HUES6 (cell line): Measurements from ENCODE around the gene GDPGP1.

Source experiments
- H3K27ac ChIP-seq: 2 replicates; pipeline ENCODE4 v1.7.0; 2013; ENCODE audit warnings: low read depth, mild to moderate bottlenecking, low read length, inconsistent platforms
- H3K27me3 ChIP-seq: 2 replicates; pipeline ENCODE4 v1.6.1; 2013; ENCODE audit warnings: low read length; ENCODE audit not compliant: control insufficient read depth, insufficient read depth
- H3K36me3 ChIP-seq: 2 replicates; pipeline ENCODE4 v1.6.1; 2013; ENCODE audit warnings: low read length; ENCODE audit not compliant: control insufficient read depth, insufficient read depth
- H3K4me1 ChIP-seq: 2 replicates; pipeline ENCODE4 v1.6.1; 2013; ENCODE audit warnings: low read length; ENCODE audit not compliant: control insufficient read depth, insufficient read depth
- H3K4me3 ChIP-seq: 2 replicates; pipeline ENCODE4 v1.5.1; 2013; ENCODE audit warnings: low read depth, low read length
- H3K9ac ChIP-seq: one replicate; pipeline ENCODE4 v1.6.1; 2013; ENCODE audit warnings: mild to moderate bottlenecking, low read length
- H3K9me3 ChIP-seq: 2 replicates; pipeline ENCODE4 v1.6.1; 2013; ENCODE audit warnings: low read depth, low read length; ENCODE audit not compliant: control insufficient read depth, insufficient read depth

Gene GDPGP1

DNA sequence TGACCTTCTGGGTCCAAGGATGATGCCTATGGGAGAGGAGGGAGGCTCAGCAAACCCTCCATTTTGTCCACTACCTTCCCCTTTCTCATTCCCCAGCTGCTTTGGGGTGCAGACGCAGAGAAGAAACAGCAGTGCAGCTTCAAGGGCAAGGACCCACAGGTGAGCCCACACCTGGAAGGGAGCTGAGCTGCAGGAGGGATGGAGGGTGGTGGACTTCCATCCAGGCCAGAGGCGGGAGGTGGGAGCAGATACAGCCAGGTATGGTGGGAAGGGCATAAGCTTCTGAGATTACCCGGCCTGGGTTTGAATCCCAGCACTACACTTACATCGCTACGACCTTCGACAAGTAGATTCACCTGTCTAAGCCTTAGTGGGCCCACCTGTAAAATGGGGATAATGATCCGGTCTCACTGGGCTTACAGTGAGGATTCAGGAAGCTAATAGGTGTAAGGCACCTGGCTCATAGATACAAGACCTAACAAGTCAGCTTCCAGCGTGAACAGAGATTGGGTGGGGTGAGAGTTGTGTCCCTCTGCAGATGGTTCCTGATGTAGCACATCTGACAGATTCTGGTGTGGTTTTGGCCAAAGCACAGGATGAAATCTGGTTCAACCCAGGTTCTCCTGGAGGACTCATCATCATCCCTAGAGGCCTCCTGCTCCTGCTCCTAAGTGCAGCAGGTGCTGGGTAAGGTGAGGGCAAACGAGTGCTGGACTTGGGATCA lies 16.2 kb upstream of the GDPGP1 start:
- Histone ChIP-seq H3K27me3 (no peaks in the 10 kb centered on the region), H3K36me3 (peaks cover 15% of the 10 kb centered on the region), H3K9ac (no peak overlapping the region), H3K4me3 (no peak overlapping the region), H3K4me1 (peaks cover 13% of the 10 kb centered on the region; the same call in 1 of the 2 replicates), H3K27ac (no peak overlapping the region), H3K9me3 (no peaks in the 10 kb centered on the region)

DNA sequence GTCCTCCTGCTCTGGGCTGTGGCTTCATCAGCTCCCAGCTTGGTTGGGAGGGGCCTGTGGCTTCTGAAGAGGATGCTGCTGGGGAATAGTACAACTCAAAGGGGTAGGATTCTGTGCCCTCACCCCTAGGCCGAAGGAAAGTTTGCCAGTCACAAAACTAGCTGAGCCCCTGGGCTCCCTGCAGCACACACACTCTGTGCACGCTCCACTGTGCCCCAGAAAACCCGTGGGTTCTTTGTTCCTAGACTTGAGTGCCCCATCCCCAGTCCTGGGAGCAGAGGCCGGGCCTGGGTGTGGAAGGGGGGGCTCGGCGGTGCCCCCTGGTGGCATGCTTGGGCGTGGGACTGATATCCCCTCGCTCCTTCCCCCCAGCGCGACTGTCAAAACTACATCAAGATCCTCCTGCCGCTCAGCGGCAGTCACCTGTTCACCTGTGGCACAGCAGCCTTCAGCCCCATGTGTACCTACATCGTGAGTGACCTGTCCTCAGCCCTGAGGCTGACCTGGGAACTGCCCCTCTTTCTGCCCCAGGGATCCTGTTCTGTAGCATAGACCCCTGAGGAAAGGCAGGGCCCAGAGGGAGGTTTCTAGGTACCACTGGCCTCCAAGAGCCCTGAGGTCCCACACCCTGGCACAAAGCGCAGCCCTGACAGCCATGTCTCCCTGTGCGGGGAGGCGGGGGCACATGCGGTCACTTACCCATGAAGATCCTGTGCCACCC lies 14.4 kb upstream of the GDPGP1 start:
- H3K36me3 ChIP-seq, result peaks cover 32% of the 10 kb centered on the region
- H3K27ac ChIP-seq, result no peak overlapping the region
- H3K27me3 ChIP-seq, result no peaks in the 10 kb centered on the region
- H3K4me1 ChIP-seq, result peaks cover 7% of the 10 kb centered on the region; the same call in 1 of the 2 replicates
- no peak overlapping the region for H3K4me3 ChIP-seq
- no peaks in the 10 kb centered on the region for H3K9me3 ChIP-seq
- no peak overlapping the region for H3K9ac ChIP-seq

DNA sequence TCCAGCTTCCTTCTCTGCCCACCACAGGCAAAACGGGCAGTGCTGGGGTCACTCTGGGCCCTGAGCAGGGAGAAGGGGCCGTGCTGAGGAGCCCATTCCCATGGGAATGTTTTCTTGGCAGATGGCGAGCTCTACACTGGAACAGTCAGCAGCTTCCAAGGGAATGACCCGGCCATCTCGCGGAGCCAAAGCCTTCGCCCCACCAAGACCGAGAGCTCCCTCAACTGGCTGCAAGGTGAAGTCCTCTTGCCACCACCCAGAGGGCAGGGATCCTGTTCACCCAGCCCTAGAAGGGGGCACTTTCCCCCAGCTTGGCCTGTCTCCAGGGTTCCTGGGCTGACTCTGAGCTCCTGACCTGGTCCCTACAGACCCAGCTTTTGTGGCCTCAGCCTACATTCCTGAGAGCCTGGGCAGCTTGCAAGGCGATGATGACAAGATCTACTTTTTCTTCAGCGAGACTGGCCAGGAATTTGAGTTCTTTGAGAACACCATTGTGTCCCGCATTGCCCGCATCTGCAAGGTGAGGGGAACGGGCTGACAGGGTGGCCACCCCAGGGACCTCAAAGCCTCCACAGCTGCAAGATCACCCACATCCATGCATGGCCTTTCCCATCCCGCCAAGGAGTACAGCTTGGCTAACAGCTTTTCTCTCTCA lies 12.6 kb upstream of the GDPGP1 start:
- Histone ChIP-seq H3K9me3 (no peaks in the 10 kb centered on the region), H3K27ac (no peak overlapping the region), H3K27me3 (no peaks in the 10 kb centered on the region), H3K9ac (no peak overlapping the region), H3K4me1 (peaks cover 7% of the 10 kb centered on the region; the same call in 1 of the 2 replicates), H3K4me3 (no peak overlapping the region), H3K36me3 (peaks cover 49% of the 10 kb centered on the region)

DNA sequence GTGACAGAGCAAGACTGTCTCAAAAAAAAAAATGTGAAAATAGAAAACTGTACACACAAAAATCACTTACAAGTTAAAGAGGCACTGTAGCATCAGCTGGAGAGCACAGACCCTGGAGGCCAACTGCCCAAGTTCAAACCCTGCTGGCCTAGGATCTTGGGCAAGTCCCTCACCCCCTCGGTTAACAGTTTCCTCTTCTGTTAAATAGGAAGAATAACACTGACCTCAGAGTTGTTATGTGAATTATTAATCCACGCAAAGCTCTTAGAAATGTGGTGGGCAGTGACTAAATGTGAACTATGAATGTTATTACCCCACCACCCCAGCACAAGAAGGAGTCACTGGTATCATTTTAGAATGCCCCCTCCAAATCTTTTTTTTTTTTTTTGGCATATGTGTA lies 11.5 kb upstream of the GDPGP1 start:
- Histone ChIP-seq H3K27ac (no peak overlapping the region), H3K36me3 (peaks cover 55% of the 10 kb centered on the region), H3K9me3 (no peaks in the 10 kb centered on the region), H3K9ac (no peak overlapping the region), H3K4me3 (no peak overlapping the region), H3K27me3 (no peaks in the 10 kb centered on the region), H3K4me1 (peaks cover 7% of the 10 kb centered on the region; the same call in 1 of the 2 replicates)

DNA sequence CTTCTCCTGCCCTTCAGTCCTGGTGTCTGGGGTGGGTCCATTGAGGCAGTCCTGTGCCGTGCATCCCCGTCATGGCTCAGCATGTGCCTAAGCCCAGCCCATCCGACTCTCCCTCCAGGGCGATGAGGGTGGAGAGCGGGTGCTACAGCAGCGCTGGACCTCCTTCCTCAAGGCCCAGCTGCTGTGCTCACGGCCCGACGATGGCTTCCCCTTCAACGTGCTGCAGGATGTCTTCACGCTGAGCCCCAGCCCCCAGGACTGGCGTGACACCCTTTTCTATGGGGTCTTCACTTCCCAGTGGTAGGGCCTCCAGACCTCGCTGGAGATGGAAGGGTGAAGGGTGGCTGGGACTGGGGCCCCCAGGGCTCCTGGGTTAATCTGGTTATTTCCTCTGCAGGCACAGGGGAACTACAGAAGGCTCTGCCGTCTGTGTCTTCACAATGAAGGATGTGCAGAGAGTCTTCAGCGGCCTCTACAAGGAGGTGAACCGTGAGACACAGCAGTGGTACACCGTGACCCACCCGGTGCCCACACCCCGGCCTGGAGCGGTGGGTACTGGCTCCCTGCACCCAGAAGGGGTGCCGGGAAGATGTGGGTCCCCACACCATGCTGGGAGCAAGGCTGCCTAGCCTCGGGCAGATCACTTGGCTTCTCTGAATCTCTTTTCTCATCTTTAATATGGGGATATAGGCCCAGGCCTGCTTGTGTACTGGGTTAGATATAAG lies 10.4 kb upstream of the GDPGP1 start:
- no peaks in the 10 kb centered on the region for H3K27me3 ChIP-seq
- no peak overlapping the region for H3K4me3 ChIP-seq
- peaks cover 7% of the 10 kb centered on the region; the same call in 1 of the 2 replicates for H3K4me1 ChIP-seq
- H3K36me3 ChIP-seq, result peaks cover 58% of the 10 kb centered on the region
- no peak overlapping the region for H3K9ac ChIP-seq
- H3K9me3 ChIP-seq, result no peaks in the 10 kb centered on the region
- no peak overlapping the region for H3K27ac ChIP-seq

DNA sequence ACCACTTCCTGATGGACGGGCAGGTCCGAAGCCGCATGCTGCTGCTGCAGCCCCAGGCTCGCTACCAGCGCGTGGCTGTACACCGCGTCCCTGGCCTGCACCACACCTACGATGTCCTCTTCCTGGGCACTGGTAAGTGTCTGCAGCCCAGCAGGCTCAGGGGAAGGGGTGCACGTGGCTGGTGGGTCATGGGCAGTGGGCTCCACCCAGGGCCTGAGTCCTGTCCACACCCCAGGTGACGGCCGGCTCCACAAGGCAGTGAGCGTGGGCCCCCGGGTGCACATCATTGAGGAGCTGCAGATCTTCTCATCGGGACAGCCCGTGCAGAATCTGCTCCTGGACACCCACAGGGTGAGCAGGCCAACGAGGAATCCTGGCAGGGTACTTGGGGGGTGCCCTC lies 9.0 kb upstream of the GDPGP1 start:
- Histone ChIP-seq H3K27me3 (no peaks in the 10 kb centered on the region), H3K4me1 (peaks cover 4% of the 10 kb centered on the region; the same call in 1 of the 2 replicates), H3K9ac (no peak overlapping the region), H3K9me3 (no peaks in the 10 kb centered on the region), H3K4me3 (no peak overlapping the region), H3K27ac (no peak overlapping the region), H3K36me3 (peaks cover 72% of the 10 kb centered on the region)

DNA sequence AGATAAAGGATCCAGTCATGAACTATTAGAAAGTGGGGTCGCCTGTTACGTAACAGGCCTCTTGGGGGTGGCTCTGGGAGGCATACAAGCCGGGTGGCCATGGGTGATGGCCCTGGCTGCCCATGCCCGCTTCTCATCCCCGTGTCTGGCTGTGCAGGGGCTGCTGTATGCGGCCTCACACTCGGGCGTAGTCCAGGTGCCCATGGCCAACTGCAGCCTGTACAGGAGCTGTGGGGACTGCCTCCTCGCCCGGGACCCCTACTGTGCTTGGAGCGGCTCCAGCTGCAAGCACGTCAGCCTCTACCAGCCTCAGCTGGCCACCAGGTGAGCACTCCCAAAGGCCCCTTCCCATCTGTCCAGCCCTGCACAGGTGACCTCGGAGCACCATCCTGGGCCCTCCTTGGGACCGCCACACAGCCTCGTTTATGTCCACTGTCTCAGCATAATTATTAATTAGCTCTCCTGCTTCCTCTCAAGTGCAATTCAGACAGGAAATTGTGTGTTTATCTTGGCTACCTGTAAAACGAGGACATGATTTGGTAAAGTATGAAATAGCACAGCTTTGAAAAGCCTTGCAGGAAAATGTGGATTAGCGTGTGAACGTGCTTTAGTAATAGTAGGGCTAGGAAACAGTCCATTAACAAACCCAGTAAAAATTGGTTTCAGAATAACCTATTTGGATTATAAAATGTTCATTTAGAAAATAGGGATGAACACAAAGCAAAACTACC lies 8.3 kb upstream of the GDPGP1 start:
- no peaks in the 10 kb centered on the region for H3K9me3 ChIP-seq
- no peaks in the 10 kb centered on the region for H3K27me3 ChIP-seq
- peaks cover 4% of the 10 kb centered on the region; the same call in 1 of the 2 replicates for H3K4me1 ChIP-seq
- no peak overlapping the region for H3K4me3 ChIP-seq
- H3K36me3 ChIP-seq, result peaks cover 76% of the 10 kb centered on the region
- no peak overlapping the region for H3K27ac ChIP-seq
- no peak overlapping the region for H3K9ac ChIP-seq

DNA sequence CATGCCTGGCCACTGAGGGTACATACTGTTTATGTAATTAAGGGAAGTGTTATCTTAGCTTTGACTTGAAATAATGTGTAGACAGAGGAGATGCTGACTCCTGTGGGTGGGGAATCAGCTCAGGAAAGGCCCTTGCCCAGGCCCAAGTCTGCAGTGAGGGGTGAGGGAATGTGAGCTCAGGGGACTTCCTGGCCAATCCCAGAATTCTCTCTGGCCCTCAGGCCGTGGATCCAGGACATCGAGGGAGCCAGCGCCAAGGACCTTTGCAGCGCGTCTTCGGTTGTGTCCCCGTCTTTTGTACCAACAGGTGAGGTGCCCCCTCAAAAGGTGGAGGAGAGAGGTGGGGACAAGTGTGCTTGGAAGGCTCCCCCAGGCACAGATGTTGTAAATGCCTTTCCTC lies 6.7 kb upstream of the GDPGP1 start:
- Histone ChIP-seq H3K9me3 (no peaks in the 10 kb centered on the region), H3K27ac (no peak overlapping the region), H3K9ac (no peak overlapping the region), H3K36me3 (peaks cover 79% of the 10 kb centered on the region), H3K4me1 (no peaks in the 10 kb centered on the region), H3K4me3 (no peak overlapping the region), H3K27me3 (no peaks in the 10 kb centered on the region)

DNA sequence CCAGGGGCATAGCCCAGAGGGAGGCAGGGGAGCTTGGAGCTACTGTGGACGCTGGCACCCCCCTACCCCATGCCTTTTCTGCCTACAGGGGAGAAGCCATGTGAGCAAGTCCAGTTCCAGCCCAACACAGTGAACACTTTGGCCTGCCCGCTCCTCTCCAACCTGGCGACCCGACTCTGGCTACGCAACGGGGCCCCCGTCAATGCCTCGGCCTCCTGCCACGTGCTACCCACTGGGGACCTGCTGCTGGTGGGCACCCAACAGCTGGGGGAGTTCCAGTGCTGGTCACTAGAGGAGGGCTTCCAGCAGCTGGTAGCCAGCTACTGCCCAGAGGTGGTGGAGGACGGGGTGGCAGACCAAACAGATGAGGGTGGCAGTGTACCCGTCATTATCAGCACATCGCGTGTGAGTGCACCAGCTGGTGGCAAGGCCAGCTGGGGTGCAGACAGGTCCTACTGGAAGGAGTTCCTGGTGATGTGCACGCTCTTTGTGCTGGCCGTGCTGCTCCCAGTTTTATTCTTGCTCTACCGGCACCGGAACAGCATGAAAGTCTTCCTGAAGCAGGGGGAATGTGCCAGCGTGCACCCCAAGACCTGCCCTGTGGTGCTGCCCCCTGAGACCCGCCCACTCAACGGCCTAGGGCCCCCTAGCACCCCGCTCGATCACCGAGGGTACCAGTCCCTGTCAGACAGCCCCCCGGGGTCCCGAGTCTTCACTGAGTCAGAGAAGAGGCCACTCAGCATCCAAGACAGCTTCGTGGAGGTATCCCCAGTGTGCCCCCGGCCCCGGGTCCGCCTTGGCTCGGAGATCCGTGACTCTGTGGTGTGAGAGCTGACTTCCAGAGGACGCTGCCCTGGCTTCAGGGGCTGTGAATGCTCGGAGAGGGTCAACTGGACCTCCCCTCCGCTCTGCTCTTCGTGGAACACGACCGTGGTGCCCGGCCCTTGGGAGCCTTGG lies 5.9 kb upstream of the GDPGP1 start:
- Histone ChIP-seq H3K36me3 (peaks cover 76% of the 10 kb centered on the region), H3K9me3 (no peaks in the 10 kb centered on the region), H3K4me1 (no peaks in the 10 kb centered on the region), H3K27me3 (no peaks in the 10 kb centered on the region), H3K4me3 (no peak overlapping the region), H3K27ac (no peak overlapping the region), H3K9ac (no peak overlapping the region)
